DOHH2 (cell line): Measurements from ENCODE around the gene PKD1L1.

ENCODE experiments used
- H3F3A ChIP-seq: fragments of 200-600 bp; sonication (generic), shearing (Covaris generic); 2 replicates; pipeline ENCODE4 v1.6.0; 2016; ENCODE audit warnings: antibody characterized with exemption, mild to moderate bottlenecking; ENCODE audit not compliant: control insufficient read depth, insufficient read depth
- H3K27ac ChIP-seq: fragments of 200-600 bp; sonication (generic); 2 replicates; pipeline ENCODE4 v1.5.1; 2014; ENCODE audit warnings: low read depth, mild to moderate bottlenecking, low read length, moderate library complexity
- H3K27me3 ChIP-seq: fragments of 200-600 bp; sonication (generic); 2 replicates; pipeline ENCODE4 v1.6.1; 2014; ENCODE audit warnings: mild to moderate bottlenecking, low read length, mixed read lengths; ENCODE audit not compliant: control insufficient read depth
- H3K36me3 ChIP-seq: fragments of 200-600 bp; sonication (generic); 2 replicates; pipeline ENCODE4 v1.6.1; 2014; ENCODE audit warnings: mild to moderate bottlenecking, low read length, moderate library complexity, mixed read lengths; ENCODE audit not compliant: control insufficient read depth
- H3K4me1 ChIP-seq: fragments of 200-600 bp; sonication (generic); 2 replicates; pipeline ENCODE4 v1.6.1; 2014; ENCODE audit warnings: mild to moderate bottlenecking, low read length, mixed read lengths; ENCODE audit not compliant: control insufficient read depth
- H3K4me2 ChIP-seq: fragments of 200-600 bp; sonication (generic); 2 replicates; pipeline ENCODE4 v1.6.0; 2014; ENCODE audit warnings: mild to moderate bottlenecking, low read length, moderate library complexity
- H3K4me3 ChIP-seq: fragments of 200-600 bp; sonication (generic); 2 replicates; pipeline ENCODE4 v1.5.1; 2014; ENCODE audit warnings: mild to moderate bottlenecking, low read length, mixed read lengths
- H3K79me2 ChIP-seq: fragments of 200-600 bp; sonication (generic); 2 replicates; pipeline ENCODE4 v1.6.1; 2014; ENCODE audit warnings: mild to moderate bottlenecking, low read length, mixed read lengths; ENCODE audit not compliant: control insufficient read depth
- H3K9me2 ChIP-seq: fragments of 200-600 bp; sonication (generic); replicated peaks from 2 replicates; pipeline ENCODE4 v1.6.1; 2014; ENCODE audit warnings: mild to moderate bottlenecking, low read length, mixed read lengths; ENCODE audit not compliant: control insufficient read depth
- H3K9me3 ChIP-seq: fragments of 200-600 bp; sonication (generic); 2 replicates; pipeline ENCODE4 v1.6.1; 2014; ENCODE audit warnings: antibody characterized with exemption, low read length, mixed read lengths; ENCODE audit not compliant: control insufficient read depth, insufficient read depth
- H4K20me1 ChIP-seq: fragments of 200-600 bp; sonication (generic); 2 replicates; pipeline ENCODE4 v1.6.0; 2014; ENCODE audit warnings: low read depth, mild to moderate bottlenecking, antibody characterized with exemption, low read length, moderate library complexity; ENCODE audit not compliant: control insufficient read depth, insufficient read depth
- CTCF ChIP-seq: fragments of 200-600 bp; sonication (generic); IDR thresholded peaks from one replicate; pipeline ENCODE4 v1.5.1; 2014; ENCODE audit warnings: antibody characterized with exemption, mild to moderate bottlenecking, low read depth, low read length; ENCODE audit not compliant: poor library complexity, severe bottlenecking
- EZH2phosphoT487 ChIP-seq: fragments of 200-600 bp; sonication (generic); IDR thresholded peaks from 2 replicates; pipeline ENCODE4 v1.6.1; 2017; ENCODE audit warnings: borderline replicate concordance, mild to moderate bottlenecking, antibody characterized with exemption, low read length, moderate library complexity, mixed read lengths

PKD1L1 gene

GRCh38 chr7:47725031-47725780 is 223.1 kb downstream of the PKD1L1 start:
- Histone ChIP-seq H4K20me1 (no peaks in the 10 kb centered on the region), H3F3A (no peaks in the 10 kb centered on the region), H3K79me2 (no peaks in the 10 kb centered on the region), H3K36me3 (no peaks in the 10 kb centered on the region), H3K9me3 (no peaks in the 10 kb centered on the region), H3K4me1 (peaks cover 45% of the 10 kb centered on the region), H3K27me3 (no peaks in the 10 kb centered on the region), H3K4me3 (no peak overlapping the region), H3K27ac (no peak overlapping the region), H3K9me2 (no peaks in the 10 kb centered on the region), H3K4me2 (no peak overlapping the region)
- TF ChIP-seq EZH2phosphoT487 (no peak), CTCF (no peak)
